HepG2 (cell line): Measurements from ENCODE around the gene TRAK1. TPM values are rescaled to one million over a fixed set of nuclear protein-coding genes. Genes with fewer than 3 reads are reported as not detected.
A peak's percentile ranks its signal among the peaks of the same experiment; 100 is the strongest.

ENCODE experiments used
- CHD2 ChIP-seq: IDR thresholded peaks from 2 replicates; pipeline ENCODE4 v1.6.1; 2011; ENCODE audit warnings: low read depth, low read length, improper control_type of control experiment
- DR1 ChIP-seq: sonication (generic); formaldehyde crosslinking; IDR thresholded peaks from 2 replicates; pipeline ENCODE4 v1.8.0; 2021; ENCODE audit warnings: mild to moderate bottlenecking, missing genetic modification reagents, inconsistent platforms
- EEA1 ChIP-seq: sonication (generic); formaldehyde crosslinking; IDR thresholded peaks from 2 replicates; pipeline ENCODE4 v1.5.1; 2020; ENCODE audit warnings: mild to moderate bottlenecking, missing genetic modification reagents, borderline replicate concordance
- KAT8 ChIP-seq: IDR thresholded peaks from 2 replicates; pipeline ENCODE4 v1.6.1; 2016; ENCODE audit warnings: missing genetic modification reagents, missing compliant biosample characterization
- KLF12 ChIP-seq: sonication (generic); formaldehyde crosslinking; IDR thresholded peaks from 2 replicates; pipeline ENCODE4 v1.4.0; 2020; ENCODE audit warnings: missing genetic modification reagents, borderline replicate concordance
- KLF13 ChIP-seq: sonication (generic); formaldehyde crosslinking; IDR thresholded peaks from 2 replicates; pipeline ENCODE4 v1.4.0; 2020; ENCODE audit warnings: mild to moderate bottlenecking, missing genetic modification reagents
- KLF16 ChIP-seq, 2 experiments: sonication (generic) in 1 of 2; formaldehyde crosslinking in 1 of 2; IDR thresholded peaks; 2 replicates each; pipeline versions ENCODE4 v1.6.1 to v1.8.0; 2016 to 2023; ENCODE audit warnings: missing genetic modification reagents in 2 of 2, missing compliant biosample characterization in 1 of 2
- NFE2L1 ChIP-seq: sonication (generic); formaldehyde crosslinking; IDR thresholded peaks from 2 replicates; pipeline ENCODE4 v1.4.0; 2020; ENCODE audit warnings: missing genetic modification reagents, mild to moderate bottlenecking, borderline replicate concordance
- PAF1 ChIP-seq: IDR thresholded peaks from 2 replicates; pipeline ENCODE4 v1.6.1; 2016; ENCODE audit warnings: missing genetic modification reagents, missing compliant biosample characterization
- SIN3A ChIP-seq: IDR thresholded peaks from 2 replicates; pipeline ENCODE4 v1.6.1; 2011; ENCODE audit warnings: low read depth, mild to moderate bottlenecking, control low read depth, low read length, borderline replicate concordance
- TCF12 ChIP-seq, 2 experiments: fragments of 450-650 bp in 1 of 2; sonication (generic) in 1 of 2; formaldehyde crosslinking in 1 of 2; IDR thresholded peaks; 2 replicates each; pipeline versions ENCODE4 v1.6.1 to v1.8.0; 2017 to 2022; ENCODE audit warnings: antibody characterized with exemption in 1 of 2, mild to moderate bottlenecking in 1 of 2, missing genetic modification reagents in 1 of 2, moderate library complexity in 1 of 2
- ZBTB3 ChIP-seq: sonication (generic); formaldehyde crosslinking; IDR thresholded peaks from 2 replicates; pipeline ENCODE4 v1.4.0; 2020; ENCODE audit warnings: low read depth, mild to moderate bottlenecking, moderate library complexity, missing genetic modification reagents, borderline replicate concordance
- ZFP1 ChIP-seq: IDR thresholded peaks from 2 replicates; pipeline ENCODE4 v1.6.1; 2016
- ZNF234 ChIP-seq: sonication (generic); formaldehyde crosslinking; conservative IDR thresholded peaks from 2 replicates; pipeline ENCODE4 v1.5.1; 2020; ENCODE audit warnings: mild to moderate bottlenecking, missing genetic modification reagents
- ZNF567 ChIP-seq: sonication (generic); formaldehyde crosslinking; IDR thresholded peaks from 2 replicates; pipeline ENCODE4 v1.8.1; 2023; ENCODE audit warnings: mild to moderate bottlenecking, missing genetic modification reagents, borderline replicate concordance
- ZNF83 ChIP-seq: sonication (generic); formaldehyde crosslinking; IDR thresholded peaks from 2 replicates; pipeline ENCODE4 v1.4.0; 2020; ENCODE audit warnings: missing genetic modification reagents, mild to moderate bottlenecking, borderline replicate concordance
- polyA plus RNA-seq, 8 experiments: library from polyadenylated mRNA; depleted of rRNA in 3 of 8; stranded (reverse) in 7 of 8; unstranded in 1 of 8; fragments of >200 nt; fragmentation: Illumina TruSeq in 4 of 8; extraction: Trizol in 4 of 8; gene quantifications; 2 replicates each; pipeline versions ENCODE4 v1.2.1 to v1.2.3, GENCODE V29; 2011 to 2016; ENCODE audit warnings: low read depth in 4 of 8, missing spikeins in 1 of 8, mixed read lengths in 1 of 8; ENCODE audit not compliant: insufficient read depth in 1 of 8
- total RNA-seq, 5 experiments: library from RNA; depleted of rRNA; stranded (reverse); fragments of >200 nt; fragmentation: Illumina TruSeq; extraction: Trizol; gene quantifications; 2 replicates each; pipeline ENCODE4 v1.2.3, GENCODE V29; 2016; ENCODE audit warnings: low read depth in 1 of 5
- TF ChIP-seq, protein P1 (sequence below): sonication (generic); formaldehyde crosslinking; IDR thresholded peaks from 2 replicates; pipeline ENCODE4 v1.4.0; 2020; ENCODE audit warnings: mild to moderate bottlenecking, missing genetic modification reagents
- TF ChIP-seq, protein P2 (sequence below), 2 experiments: sonication (generic) in 1 of 2; formaldehyde crosslinking in 1 of 2; IDR thresholded peaks; 2 replicates each; pipeline versions ENCODE4 v1.5.1 to v1.6.1; 2011 to 2020; ENCODE audit warnings: borderline replicate concordance in 1 of 2, low read depth in 1 of 2, low read length in 1 of 2, mild to moderate bottlenecking in 1 of 2, missing genetic modification reagents in 1 of 2, moderate library complexity in 1 of 2
- TF ChIP-seq, protein P3 (sequence below): sonication (generic); formaldehyde crosslinking; IDR thresholded peaks from 2 replicates; pipeline ENCODE4 v1.4.0; 2020; ENCODE audit warnings: missing genetic modification reagents
- TF ChIP-seq, protein P4 (sequence below): sonication (generic); formaldehyde crosslinking; IDR thresholded peaks from 2 replicates; pipeline ENCODE4 v1.4.0; 2020; ENCODE audit warnings: missing genetic modification reagents
- TF ChIP-seq, protein P5 (sequence below): IDR thresholded peaks from 2 replicates; pipeline ENCODE4 v1.6.1; 2016; ENCODE audit warnings: missing genetic modification reagents, missing compliant biosample characterization
- TF ChIP-seq, protein P6 (sequence below): sonication (generic); formaldehyde crosslinking; IDR thresholded peaks from 2 replicates; pipeline ENCODE4 v1.5.1; 2020; ENCODE audit warnings: missing genetic modification reagents, mild to moderate bottlenecking, borderline replicate concordance

The TRAK1 gene
- total and polyA plus RNA-seq, 2 of the 13 experiments (the other 11 are each of a cell fraction or from before 2014, with no cell fraction given) = 20.5 to 46.6 TPM

DNA sequence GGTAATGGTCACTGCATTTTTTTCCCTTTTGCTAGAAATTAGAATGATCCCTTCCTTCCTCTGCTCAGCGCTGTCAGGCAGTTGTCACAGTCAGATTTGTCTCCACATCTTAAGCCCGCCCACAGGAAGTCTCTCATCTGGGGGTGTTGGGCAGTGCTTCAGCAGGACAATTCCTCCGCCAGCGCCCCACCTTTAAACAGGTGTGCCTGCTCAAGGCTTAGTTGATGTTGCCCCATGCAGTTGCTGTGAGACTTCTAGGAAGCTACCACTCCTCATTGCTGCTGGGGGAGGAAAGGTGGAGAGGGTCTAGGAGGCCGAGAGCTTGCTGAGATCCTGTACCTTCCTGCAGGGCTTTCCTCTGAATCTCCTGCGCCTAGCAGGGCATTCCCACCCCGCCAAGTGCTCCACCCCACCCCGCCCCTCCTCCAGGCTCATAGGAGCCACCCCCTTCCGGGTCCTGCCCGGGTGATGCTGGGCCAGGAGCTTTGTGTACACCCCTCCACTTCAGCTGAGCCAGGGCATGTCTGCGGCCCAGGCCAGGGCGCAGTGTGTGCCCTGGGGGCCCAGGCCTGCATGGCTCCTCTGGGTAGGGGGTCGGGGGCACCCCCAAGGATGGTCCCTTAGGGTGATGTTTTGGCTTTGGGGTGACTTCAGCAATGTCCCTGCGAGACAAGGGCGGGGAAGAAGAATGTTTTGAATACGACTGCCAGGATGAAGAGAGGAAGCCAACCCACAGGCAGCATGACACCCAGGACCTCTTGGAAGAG is 68.7 kb downstream of the TRAK1 start (continued):
- TF ChIP-seq ZNF83 (CRISPR knock-in tag) (no peak), DR1 (CRISPR knock-in tag) (no peak), KAT8 (CRISPR knock-in tag) (peak; percentile 62), CHD2 (no peak), EEA1 (CRISPR knock-in tag) (no peak), KLF16 (CRISPR knock-in tag; IDR thresholded peaks at IDR 0.05) (no peak; a peak in 1 of 4 replicates), ZFP1 (CRISPR knock-in tag) (no peak), KLF12 (CRISPR knock-in tag) (0 out of 2 replicates have a peak, but pooled peaks have one; percentile 26), PAF1 (CRISPR knock-in tag) (no peak), ZBTB3 (CRISPR knock-in tag) (no peak), NFE2L1 (CRISPR knock-in tag) (no peak), ZNF567 (no peak), TCF12 (IDR thresholded peaks at IDR 0.05) (no peak), TCF12 (CRISPR knock-in tag; IDR thresholded peaks at IDR 0.05) (no peak), ZNF234 (no peak), KLF13 (CRISPR knock-in tag) (no peak), SIN3A (no peak)
- TF ChIP-seq, protein P1, sequence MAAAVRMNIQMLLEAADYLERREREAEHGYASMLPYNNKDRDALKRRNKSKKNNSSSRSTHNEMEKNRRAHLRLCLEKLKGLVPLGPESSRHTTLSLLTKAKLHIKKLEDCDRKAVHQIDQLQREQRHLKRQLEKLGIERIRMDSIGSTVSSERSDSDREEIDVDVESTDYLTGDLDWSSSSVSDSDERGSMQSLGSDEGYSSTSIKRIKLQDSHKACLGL (CRISPR knock-in tag) = no peak; the same call in 1 of the 2 replicates
- TF ChIP-seq, protein P2, sequence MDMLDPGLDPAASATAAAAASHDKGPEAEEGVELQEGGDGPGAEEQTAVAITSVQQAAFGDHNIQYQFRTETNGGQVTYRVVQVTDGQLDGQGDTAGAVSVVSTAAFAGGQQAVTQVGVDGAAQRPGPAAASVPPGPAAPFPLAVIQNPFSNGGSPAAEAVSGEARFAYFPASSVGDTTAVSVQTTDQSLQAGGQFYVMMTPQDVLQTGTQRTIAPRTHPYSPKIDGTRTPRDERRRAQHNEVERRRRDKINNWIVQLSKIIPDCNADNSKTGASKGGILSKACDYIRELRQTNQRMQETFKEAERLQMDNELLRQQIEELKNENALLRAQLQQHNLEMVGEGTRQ (IDR thresholded peaks at IDR 0.05; ENCODE audit: low read depth, low read length) = no peak
- TF ChIP-seq, protein P2 (CRISPR knock-in tag; IDR thresholded peaks at IDR 0.05; ENCODE audit: borderline replicate concordance) = no peak
- TF ChIP-seq, protein P3, sequence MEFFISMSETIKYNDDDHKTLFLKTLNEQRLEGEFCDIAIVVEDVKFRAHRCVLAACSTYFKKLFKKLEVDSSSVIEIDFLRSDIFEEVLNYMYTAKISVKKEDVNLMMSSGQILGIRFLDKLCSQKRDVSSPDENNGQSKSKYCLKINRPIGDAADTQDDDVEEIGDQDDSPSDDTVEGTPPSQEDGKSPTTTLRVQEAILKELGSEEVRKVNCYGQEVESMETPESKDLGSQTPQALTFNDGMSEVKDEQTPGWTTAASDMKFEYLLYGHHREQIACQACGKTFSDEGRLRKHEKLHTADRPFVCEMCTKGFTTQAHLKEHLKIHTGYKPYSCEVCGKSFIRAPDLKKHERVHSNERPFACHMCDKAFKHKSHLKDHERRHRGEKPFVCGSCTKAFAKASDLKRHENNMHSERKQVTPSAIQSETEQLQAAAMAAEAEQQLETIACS = no peak
- TF ChIP-seq, protein P4, sequence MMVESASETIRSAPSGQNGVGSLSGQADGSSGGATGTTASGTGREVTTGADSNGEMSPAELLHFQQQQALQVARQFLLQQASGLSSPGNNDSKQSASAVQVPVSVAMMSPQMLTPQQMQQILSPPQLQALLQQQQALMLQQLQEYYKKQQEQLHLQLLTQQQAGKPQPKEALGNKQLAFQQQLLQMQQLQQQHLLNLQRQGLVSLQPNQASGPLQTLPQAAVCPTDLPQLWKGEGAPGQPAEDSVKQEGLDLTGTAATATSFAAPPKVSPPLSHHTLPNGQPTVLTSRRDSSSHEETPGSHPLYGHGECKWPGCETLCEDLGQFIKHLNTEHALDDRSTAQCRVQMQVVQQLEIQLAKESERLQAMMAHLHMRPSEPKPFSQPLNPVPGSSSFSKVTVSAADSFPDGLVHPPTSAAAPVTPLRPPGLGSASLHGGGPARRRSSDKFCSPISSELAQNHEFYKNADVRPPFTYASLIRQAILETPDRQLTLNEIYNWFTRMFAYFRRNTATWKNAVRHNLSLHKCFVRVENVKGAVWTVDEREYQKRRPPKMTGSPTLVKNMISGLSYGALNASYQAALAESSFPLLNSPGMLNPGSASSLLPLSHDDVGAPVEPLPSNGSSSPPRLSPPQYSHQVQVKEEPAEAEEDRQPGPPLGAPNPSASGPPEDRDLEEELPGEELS = no peak
- TF ChIP-seq, protein P5, sequence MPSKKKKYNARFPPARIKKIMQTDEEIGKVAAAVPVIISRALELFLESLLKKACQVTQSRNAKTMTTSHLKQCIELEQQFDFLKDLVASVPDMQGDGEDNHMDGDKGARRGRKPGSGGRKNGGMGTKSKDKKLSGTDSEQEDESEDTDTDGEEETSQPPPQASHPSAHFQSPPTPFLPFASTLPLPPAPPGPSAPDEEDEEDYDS (CRISPR knock-in tag) = no peak
- TF ChIP-seq, protein P6, sequence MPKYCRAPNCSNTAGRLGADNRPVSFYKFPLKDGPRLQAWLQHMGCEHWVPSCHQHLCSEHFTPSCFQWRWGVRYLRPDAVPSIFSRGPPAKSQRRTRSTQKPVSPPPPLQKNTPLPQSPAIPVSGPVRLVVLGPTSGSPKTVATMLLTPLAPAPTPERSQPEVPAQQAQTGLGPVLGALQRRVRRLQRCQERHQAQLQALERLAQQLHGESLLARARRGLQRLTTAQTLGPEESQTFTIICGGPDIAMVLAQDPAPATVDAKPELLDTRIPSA (CRISPR knock-in tag) = no peak
